ENCODE data around the gene MICU1. TPM values are rescaled to one million over a fixed set of nuclear protein-coding genes. Genes with fewer than 3 reads are reported as not detected.

Gene MICU1
- total RNA-seq, 1 experiment from 2014 or later = 39.4 TPM

GRCh38 chr10:72455889-72456595 is 169.8 kb downstream of the MICU1 start:
- H3K27me3 ChIP-seq (ENCODE audit: insufficient read depth, low read length) = no peaks in the 10 kb centered on the region
- no TSS peak for BruUV-seq (replicated peaks)
- H3K79me2 ChIP-seq (ENCODE audit: insufficient read depth, low read length) = no peaks in the 10 kb centered on the region
- no peak overlapping the region for H3K27ac ChIP-seq (ENCODE audit: low read depth, low read length)
- no peaks in the 10 kb centered on the region for H3K36me3 ChIP-seq (ENCODE audit: control insufficient read depth in 1 of 2, insufficient read depth in 2 of 2, low read length in 2 of 2)
- no peak overlapping the region for H3K4me2 ChIP-seq (ENCODE audit: low read length)
- ChIA-PET POLR2A (no interaction called here), CTCF (interaction anchor here (0.6 kb wide), 1 partner anchor 18 kb away, joined by 3 read pairs; no protein-coding TSS in a partner anchor), RAD21 (ENCODE audit: low non-redundant PET in 1 of 2, low total read pairs in 2 of 2, uncharacterized antibody in 2 of 2, unreplicated experiment in 2 of 2) (no interaction called here)
- no peak overlapping the region for H3K9ac ChIP-seq (ENCODE audit: low read length)
- intact Hi-C loops (cut with micrococcal nuclease) = no loop called here
- H2AFZ ChIP-seq (ENCODE audit: low read depth, low read length, poor library complexity, severe bottlenecking) = no peak overlapping the region
- H3K9me3 ChIP-seq (ENCODE audit: control insufficient read depth in 1 of 2, insufficient read depth in 1 of 2, low read depth in 1 of 2, low read length in 2 of 2) = no peaks in the 10 kb centered on the region
- no peaks in the 10 kb centered on the region; a peak in 1 of 4 replicates for H3K4me1 ChIP-seq (ENCODE audit: control insufficient read depth in 1 of 2, insufficient read depth in 2 of 2, low read length in 2 of 2)
- no peak for DNase-seq (ENCODE audit: low read depth, low spot score)
- H4K20me1 ChIP-seq (ENCODE audit: insufficient read depth) = no peaks in the 10 kb centered on the region
- no peaks in the 10 kb centered on the region for H3K9me2 ChIP-seq (ENCODE audit: insufficient read depth)
- ATAC-seq = no peak
- H3K4me3 ChIP-seq (replicated peaks in 1 of 2; ENCODE audit: low read depth in 1 of 2, low read length in 2 of 2) = no peak overlapping the region
- no peak for TF ChIP-seq ATF3 (IDR thresholded peaks at IDR 0.05)
- TF ChIP-seq CBX3 (IDR thresholded peaks at IDR 0.05; ENCODE audit: low read depth) = no peak
- no peak for TF ChIP-seq EZH2phosphoT487 (IDR thresholded peaks at IDR 0.05; ENCODE audit: borderline replicate concordance)
- TF ChIP-seq SRF (IDR thresholded peaks at IDR 0.05; ENCODE audit: low read depth) = no peak
- no peak for TF ChIP-seq POLR2AphosphoS5 (IDR thresholded peaks at IDR 0.05; ENCODE audit: low read depth, low read length)
- TF ChIP-seq POLR2A (IDR thresholded peaks at IDR 0.05; ENCODE audit: borderline replicate concordance, extremely low read depth, insufficient read depth, insufficient read length) = no peak
- no peak for TF ChIP-seq JUND (IDR thresholded peaks at IDR 0.05)
- no peak for TF ChIP-seq ZFX (IDR thresholded peaks at IDR 0.05)
- no peak for TF ChIP-seq SIN3A (IDR thresholded peaks at IDR 0.05; ENCODE audit: low read depth)
- TF ChIP-seq RAD21 (IDR thresholded peaks at IDR 0.05; ENCODE audit: low read depth) = no peak
- no peak for TF ChIP-seq EZH2 (IDR thresholded peaks at IDR 0.05)
- TF ChIP-seq REST (IDR thresholded peaks at IDR 0.05; ENCODE audit: low read depth) = no peak

All from HCT116 (cell line).